ENCODE results near the gene CTNS.
A peak's percentile ranks its signal among the peaks of the same experiment; 100 is the strongest.

CTNS gene

GRCh38 chr17:3636154-3636907 lies at the start of gene CTNS, which contains the start of gene SHPK:
Gene CTNS, plus strand, starts transcription at chr17:3636760. Its CDS starts 3,447 bp downstream, at chr17:3640207.
Gene SHPK, minus strand, starts transcription at chr17:3636250. Its CDS starts 31 bp downstream, at chr17:3636219.
- DNase-seq, result peak; percentile 96

DNA sequence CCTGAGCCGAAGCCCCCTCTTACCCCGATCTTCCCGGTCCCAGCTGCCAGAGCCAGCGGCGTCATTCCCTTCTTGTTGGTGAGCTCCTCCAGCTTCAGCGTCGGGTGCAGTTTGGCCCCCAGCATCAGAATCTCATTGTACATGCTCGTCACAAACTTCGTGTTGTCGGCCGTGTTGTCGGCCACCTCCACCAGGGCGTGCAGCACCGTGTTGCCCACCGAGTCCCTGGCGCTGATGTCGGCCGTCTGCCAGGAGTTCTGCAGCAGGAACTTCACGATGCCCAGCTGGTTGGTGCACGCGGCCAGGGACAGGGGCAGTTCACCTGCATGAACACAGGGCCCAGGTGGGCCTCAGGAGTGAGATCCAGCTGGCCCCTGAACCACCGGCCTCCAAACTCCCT lies 46.8 kb upstream of the CTNS start:
- no peak for DNase-seq

DNA sequence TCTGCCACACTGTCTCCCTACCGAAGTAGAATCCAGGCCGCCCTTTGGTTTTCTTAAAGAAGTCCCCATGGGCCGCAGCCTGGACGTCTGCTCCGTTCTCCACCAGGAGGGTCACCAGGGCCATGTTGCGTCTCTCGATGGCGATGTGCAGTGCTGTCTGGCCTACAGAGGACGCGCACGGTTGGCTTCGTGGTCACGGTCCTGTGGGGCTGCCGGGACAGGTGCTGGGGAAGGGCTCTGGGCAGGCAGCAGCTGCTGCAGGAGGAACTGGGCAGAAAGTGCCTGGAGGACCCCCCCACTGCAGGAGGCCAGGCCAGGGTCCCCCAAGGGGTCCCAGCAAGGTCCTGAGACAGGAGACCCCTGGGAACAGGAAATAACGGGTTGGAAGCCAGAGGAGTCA lies 46.3 kb upstream of the CTNS start:
- no peak for DNase-seq

DNA sequence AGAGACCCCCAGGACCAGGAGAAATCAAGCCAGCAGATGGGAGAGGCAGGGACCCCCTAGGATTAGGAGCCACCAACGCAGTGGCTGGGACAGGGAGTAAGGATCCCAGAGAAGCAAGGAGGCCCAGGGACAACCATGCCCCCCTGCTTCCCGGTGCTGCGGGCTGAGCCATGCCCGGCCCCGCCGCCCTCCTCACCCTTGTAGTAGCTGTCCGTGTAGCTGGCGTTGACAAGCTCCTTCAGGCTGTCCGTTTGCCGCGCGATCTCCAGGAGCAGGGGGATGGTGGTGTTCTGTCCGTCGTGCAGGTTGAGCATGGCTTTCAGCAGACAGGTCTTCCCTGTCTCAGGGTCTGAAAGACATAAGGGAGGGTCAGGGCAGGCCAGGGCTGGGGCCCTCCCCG lies 45.8 kb upstream of the CTNS start:
- no peak for DNase-seq

- DNase-seq, result no peak
These were observed 44.2 kb upstream of the CTNS start for GRCh38 chr17:3592216-3592860.

GRCh38 chr17:3593384-3593783 lies 43.2 kb upstream of the CTNS start:
- DNase-seq, result no peak

DNA sequence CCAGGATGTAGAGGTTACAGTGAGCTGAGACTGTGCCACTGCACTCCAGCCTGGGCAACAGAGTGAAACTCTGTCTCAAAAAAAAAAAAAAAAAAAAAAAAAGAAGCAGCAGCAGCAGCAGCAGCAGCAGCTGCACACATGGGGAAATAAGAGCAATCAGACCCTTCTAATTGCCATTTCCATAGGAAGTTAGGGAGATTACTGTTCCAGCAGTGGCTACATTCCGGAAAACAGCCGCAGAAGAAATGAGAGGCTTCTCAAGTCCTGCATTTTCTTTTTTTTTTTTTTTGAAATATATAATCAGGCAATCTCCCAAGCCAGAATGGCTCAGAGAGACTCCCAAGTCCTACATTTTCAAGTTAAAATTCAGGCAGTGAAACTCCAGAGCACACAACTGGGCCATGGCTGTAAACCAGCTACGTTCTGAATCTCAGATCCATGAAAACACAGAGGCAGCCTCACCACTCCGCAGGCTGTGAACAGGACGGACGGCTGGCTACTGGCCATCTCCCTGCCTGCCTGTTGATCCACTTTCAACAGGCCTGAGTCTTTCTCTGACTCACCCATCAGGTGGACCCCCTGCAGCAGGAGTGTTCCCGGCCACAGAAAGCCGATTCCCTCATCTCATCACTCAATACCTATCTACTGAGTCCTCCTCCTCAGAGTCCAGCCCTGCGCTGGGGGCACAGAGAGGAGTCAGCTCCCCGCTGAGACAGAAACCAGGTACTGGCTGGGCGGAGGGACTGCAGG lies 42.3 kb upstream of the CTNS start:
- peak; percentile 88 for DNase-seq

DNA sequence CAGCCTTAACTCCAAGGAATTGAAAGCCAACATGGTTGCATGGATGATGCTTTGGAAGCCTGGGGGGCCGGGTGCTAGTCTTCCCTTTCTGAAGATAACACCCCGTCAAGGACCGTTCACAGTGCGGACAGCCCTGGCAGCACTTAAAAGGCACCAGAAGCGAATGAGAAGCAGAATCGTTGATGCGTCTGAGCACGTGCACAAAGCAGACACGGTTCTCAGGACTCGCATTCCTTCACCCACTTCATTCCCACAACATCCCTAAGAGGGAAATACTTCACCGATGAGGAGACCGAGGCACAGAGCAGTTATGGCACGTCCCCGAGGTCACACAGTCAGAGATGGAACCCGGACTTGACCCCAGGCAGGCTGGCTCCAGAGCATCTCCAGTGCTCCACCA lies 41.6 kb upstream of the CTNS start:
- DNase-seq, result peak; percentile 64

- no peak for DNase-seq
These were observed 39.6 kb upstream of the CTNS start for GRCh38 chr17:3596804-3597464.

DNA sequence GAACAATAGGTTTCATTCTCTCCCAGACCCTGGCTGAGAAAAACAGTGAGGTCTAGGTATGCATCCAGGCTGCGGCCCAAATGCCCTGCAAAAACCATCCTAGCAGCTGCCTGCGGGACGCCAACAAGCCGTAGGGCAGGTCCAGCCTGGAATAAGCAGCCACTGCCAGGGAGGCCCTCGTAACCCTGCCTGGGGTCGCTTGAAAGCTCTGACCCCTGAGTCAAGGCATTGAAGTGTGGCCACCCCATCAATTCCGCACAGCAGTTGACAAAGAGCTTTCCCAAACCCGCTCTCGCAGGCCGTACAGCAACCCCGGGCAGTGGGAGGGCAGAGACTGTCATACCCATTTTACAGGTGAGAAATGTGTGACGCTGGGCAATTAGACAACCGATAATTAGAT lies 38.5 kb upstream of the CTNS start:
- no peak for DNase-seq

DNA sequence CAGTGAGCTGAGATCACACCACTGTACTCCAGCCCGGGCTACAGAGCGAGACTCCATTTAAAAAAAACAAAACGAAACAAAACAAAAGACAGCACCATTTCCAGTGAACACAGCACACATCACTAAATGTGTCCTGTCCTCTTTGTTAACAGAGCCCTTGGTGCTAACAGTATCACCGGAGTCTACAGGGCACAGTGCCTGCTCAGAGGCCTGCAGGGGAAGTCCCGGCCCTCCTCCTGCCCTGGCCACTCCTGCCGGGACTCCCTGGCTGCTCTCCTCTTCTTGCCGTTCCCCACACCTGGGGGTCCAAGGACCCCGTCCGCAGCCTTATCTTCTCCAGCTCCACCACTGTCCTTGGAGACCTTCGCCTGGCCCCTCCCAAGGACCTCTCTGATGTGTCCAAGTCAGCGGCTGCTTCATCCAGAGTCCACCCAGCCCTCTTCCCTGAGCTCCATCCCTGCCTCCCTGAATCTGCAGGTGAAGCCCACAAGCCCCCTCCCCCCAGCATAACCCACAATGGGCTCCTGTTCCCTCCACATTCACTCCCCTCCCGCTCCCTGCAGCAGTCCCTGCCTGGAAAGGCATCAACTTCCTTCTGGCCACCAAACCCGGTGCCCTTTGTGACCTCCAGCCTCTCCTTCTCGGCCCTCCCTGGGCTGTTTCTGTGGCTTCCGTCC lies 35.9 kb upstream of the CTNS start:
- no peak for DNase-seq

DNA sequence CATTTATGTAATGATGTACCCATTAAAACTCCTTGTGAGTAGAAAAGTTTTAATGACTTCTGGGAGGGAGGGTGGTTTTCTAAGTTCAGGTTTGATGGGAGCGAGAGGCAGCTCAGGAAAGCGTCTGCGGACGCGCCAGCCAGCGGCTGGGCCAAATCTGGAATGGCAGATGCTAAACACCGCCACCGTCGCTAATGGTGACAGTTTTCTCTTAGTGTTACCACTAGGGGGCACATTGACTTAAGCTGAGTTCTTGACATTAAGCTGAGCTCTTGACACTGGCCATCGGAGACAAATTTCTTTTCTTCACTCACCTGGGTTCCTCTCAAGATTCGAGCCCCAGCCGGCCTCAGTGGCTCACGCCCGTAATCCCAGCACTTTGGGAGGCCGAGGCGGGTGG lies 34.1 kb upstream of the CTNS start:
- no peak for DNase-seq

GRCh38 chr17:3603119-3603869 lies 33.3 kb upstream of the CTNS start:
- peak; percentile 67 for DNase-seq

- no peak for DNase-seq
These were observed 32.7 kb upstream of the CTNS start for GRCh38 chr17:3603870-3604259.

DNA sequence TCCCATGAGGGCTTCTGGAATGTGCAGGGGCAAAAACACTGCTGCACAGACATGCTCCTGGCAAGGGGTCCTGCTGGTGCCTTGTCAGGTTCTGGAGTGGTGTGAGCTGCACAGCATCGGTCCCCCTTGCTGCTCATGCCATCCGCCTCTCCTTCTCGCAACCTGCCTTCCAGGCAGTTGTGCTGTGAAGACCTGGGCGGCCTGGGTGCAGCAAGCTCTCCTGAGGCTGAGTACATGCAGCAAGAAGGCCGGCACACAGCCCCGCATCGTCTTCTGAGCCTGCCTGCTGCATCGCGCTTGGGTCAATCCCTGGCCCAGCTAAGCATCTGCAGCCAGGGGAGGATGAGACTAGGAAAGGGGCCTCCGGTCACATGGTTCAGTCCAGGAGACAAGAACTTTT lies 26.9 kb upstream of the CTNS start:
- no peak for DNase-seq

GRCh38 chr17:3610523-3610922 lies 26.0 kb upstream of the CTNS start:
- DNase-seq, result no peak

GRCh38 chr17:3613124-3613523 lies 23.4 kb upstream of the CTNS start:
- DNase-seq, result no peak

DNA sequence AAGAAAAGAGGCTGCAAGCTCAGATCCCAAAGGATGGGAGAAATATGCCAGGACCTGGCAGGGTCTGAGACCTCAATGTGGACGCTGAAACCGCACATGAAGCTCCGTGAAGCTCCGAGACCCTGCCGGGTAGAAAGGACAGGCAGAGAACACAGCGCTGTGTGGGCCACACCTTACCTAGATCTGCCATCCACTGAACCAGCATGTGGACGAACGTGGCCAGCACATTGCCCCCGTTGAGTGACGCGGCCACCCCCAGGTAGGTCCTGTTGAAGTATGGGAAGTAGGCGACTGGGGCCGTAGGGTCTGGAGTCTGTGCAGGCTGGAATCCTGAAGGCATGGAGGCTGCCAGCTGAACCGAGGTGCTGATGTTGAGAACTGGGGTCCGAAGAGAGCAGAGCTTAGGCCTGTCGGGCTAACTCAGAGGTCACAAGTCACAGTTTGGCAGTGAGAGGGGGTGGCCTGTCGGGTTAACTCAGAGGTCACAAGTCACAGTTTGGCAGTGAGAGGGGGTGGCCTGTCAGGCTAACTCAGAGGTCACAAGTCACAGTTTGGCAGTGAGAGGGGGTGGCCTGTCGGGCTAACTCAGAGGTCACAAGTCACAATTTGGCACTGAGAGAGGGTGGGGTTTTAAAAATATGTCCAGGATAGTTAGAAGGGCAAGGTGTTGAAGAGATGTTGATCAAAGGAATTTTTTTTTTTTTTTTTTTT lies 21.2 kb upstream of the CTNS start:
- DNase-seq, result no peak

DNA sequence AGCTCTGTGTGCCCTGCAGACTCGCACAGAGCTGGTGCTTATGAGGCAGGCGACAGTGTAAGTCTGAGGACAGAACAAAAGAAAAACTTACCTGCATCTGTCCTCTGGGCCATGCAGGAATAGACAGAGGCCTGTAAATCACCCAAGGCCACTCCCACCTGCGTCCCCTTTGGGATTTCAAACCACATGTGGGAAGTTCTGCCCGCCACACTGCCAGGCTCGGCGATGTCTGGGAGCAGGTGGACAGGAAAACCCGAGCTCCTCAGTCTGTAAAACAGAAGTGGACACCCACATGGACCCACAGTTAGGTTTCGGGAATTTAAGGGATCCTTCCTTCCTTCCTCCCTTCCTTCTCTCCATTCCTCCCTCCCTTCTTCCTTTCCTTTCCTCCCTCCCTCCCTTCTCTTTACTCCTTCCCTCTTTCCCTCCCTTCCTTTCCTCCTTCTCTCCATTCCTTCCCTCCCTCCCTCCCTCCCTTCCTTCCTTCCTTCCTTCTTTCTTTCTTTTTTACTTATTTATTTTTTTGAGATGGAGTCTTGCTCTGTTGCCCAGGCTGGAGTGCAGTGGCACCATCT lies 15.3 kb upstream of the CTNS start:
- DNase-seq, result no peak

DNA sequence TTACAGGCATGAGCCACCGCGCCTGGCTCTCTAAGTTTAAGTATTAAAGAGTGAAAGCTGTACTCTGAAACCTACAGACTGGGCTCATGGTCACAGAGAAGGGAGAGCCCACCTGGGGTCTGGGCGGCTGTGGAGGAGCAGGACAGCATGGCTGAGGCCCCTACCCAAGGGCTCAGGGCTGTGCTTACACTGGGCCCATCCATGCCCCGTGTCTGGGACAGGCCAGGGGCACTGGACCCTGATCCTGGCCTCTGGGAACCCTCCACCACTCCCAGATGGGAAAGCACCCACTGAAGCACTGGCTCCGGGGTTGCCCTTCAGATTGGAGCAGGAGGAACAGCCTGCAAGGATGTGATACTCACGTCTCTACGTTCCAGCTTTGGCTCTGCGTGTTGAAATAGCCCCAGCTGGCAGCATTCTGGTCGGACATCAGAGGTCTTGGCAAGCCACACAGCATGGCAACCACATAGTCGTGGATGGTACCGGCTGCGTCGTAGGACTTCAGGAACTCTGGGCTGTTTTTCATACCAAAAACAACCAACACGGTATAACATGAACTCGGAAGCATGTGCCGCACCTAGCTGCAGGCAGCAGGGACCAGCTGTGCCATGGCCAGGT lies 13.5 kb upstream of the CTNS start:
- DNase-seq, result no peak
